Suprapubic skin (tissue), 4 donors: Measurements from ENCODE around the gene HOXC13. TPM values are rescaled to one million over a fixed set of nuclear protein-coding genes. Genes with fewer than 3 reads are reported as not detected.
A peak's percentile ranks its signal among the peaks of the same experiment; 100 is the strongest.

Experiments
- DNase-seq, 2 donors: peaks; one replicate each; pipeline ENCODE4 v3.0.0-alpha.2; 2019; ENCODE audit warnings: low spot score in 2 of 2
- H3K27ac ChIP-seq: fragments of 200-600 bp; sonication (generic); one replicate; pipeline ENCODE4 v1.5.1; 2019
- H3K27me3 ChIP-seq: fragments of 200-600 bp; sonication (generic); one replicate; pipeline ENCODE4 v1.5.1; 2019
- H3K36me3 ChIP-seq: fragments of 200-600 bp; sonication (generic); one replicate; pipeline ENCODE4 v1.5.1; 2019
- H3K4me1 ChIP-seq: fragments of 200-600 bp; sonication (generic); one replicate; pipeline ENCODE4 v1.5.1; 2019
- H3K4me3 ChIP-seq: fragments of 200-600 bp; sonication (generic); one replicate; pipeline ENCODE4 v1.5.1; 2019; ENCODE audit warnings: mild to moderate bottlenecking
- H3K9me3 ChIP-seq: fragments of 200-600 bp; sonication (generic); one replicate; pipeline ENCODE4 v1.5.1; 2019
- CTCF ChIP-seq, 2 donors: fragments of 200-600 bp in 1 of 2; fragments of 450-650 bp in 1 of 2; sonication (generic) in 1 of 2; IDR thresholded peaks; one replicate each; pipeline ENCODE4 v1.5.1; 2016 to 2019; ENCODE audit warnings: antibody characterized with exemption in 2 of 2, mild to moderate bottlenecking in 1 of 2, moderate library complexity in 1 of 2
- EP300 ChIP-seq: sonication (generic); formaldehyde crosslinking; IDR thresholded peaks from one replicate; pipeline ENCODE4 v1.6.1; 2017; ENCODE audit warnings: antibody characterized with exemption
- POLR2A ChIP-seq, 2 donors: fragments of 450-650 bp; IDR thresholded peaks; one replicate each; pipeline ENCODE4 v1.6.1; 2017; ENCODE audit warnings: antibody characterized with exemption in 2 of 2, mild to moderate bottlenecking in 2 of 2, moderate library complexity in 2 of 2
- POLR2AphosphoS5 ChIP-seq, 3 donors: sonication (generic); formaldehyde crosslinking; IDR thresholded peaks; one replicate each; pipeline ENCODE4 v1.6.1; 2017; ENCODE audit warnings: antibody characterized with exemption in 3 of 3
- WGBS: methylation state at CpG from one replicate; pipeline ENCODE4 v1.1.5; 2018; 5-methylcytosine and 5-hydroxymethylcytosine counted together
- total RNA-seq, 4 donors: library from RNA; depleted of rRNA; stranded (reverse); fragments of >200 nt; gene quantifications; one replicate each; pipeline ENCODE4 v1.1.0, GENCODE V29; 2016

Gene HOXC13
- total RNA-seq, 4 donors from 2014 or later = 5.3 to 16.7 (median 10.2) TPM

- no peaks in the 10 kb centered on the region for H3K9me3 ChIP-seq
- peaks cover 99% of the 10 kb centered on the region for H3K27me3 ChIP-seq
- H3K27ac ChIP-seq = no peak overlapping the region
- no peak for DNase-seq
- H3K4me3 ChIP-seq = peak overlapping the region; percentile 48
- WGBS = 25% methylated on average over 18 of the region's 19 CpGs
- peaks cover 63% of the 10 kb centered on the region for H3K4me1 ChIP-seq
- TF ChIP-seq CTCF (IDR thresholded peaks at IDR 0.05) (no peak), EP300 (no peak), POLR2AphosphoS5 (IDR thresholded peaks at IDR 0.05) (no peak), POLR2A (IDR thresholded peaks at IDR 0.05) (no peak)
- H3K36me3 ChIP-seq = no peaks in the 10 kb centered on the region
Measured at GRCh38 chr12:53953831-53954693, 15.4 kb downstream of the HOXC13 start.

- Histone ChIP-seq H3K27ac (peak within 1 kb of the TSS; percentile 66), H3K27me3 (peaks cover 99% of the 10 kb centered on the region), H3K9me3 (no peaks in the 10 kb centered on the region), H3K4me1 (peaks cover 63% of the 10 kb centered on the region), H3K36me3 (no peaks in the 10 kb centered on the region), H3K4me3 (peak within 1 kb of the TSS; percentile 48)
- DNase-seq = no peak
- 5% methylated on average over 8 of the region's 20 CpGs for WGBS
- TF ChIP-seq POLR2A (IDR thresholded peaks at IDR 0.05) = no peak
Measured at GRCh38 chr12:53954694-53955035, 16.0 kb downstream of the HOXC13 start, which contains the start of gene HOXC12. TSS of gene HOXC12 (plus strand) at chr12:53954903. CDS start at chr12:53954930, 27 bp downstream.

- H3K9me3 ChIP-seq = no peaks in the 10 kb centered on the region
- 3% methylated on average over 12 of the region's 86 CpGs for WGBS
- no peak for TF ChIP-seq POLR2AphosphoS5 (IDR thresholded peaks at IDR 0.05)
- no peak for TF ChIP-seq EP300
- peak overlapping the region; percentile 48 for H3K4me3 ChIP-seq
- peaks cover 58% of the 10 kb centered on the region for H3K4me1 ChIP-seq
- DNase-seq = no peak
- no peaks in the 10 kb centered on the region for H3K36me3 ChIP-seq
- peaks cover 99% of the 10 kb centered on the region for H3K27me3 ChIP-seq
- peak overlapping the region; percentile 66 for H3K27ac ChIP-seq
Measured at GRCh38 chr12:53955036-53955775, 16.6 kb downstream of the HOXC13 start.

DNA sequence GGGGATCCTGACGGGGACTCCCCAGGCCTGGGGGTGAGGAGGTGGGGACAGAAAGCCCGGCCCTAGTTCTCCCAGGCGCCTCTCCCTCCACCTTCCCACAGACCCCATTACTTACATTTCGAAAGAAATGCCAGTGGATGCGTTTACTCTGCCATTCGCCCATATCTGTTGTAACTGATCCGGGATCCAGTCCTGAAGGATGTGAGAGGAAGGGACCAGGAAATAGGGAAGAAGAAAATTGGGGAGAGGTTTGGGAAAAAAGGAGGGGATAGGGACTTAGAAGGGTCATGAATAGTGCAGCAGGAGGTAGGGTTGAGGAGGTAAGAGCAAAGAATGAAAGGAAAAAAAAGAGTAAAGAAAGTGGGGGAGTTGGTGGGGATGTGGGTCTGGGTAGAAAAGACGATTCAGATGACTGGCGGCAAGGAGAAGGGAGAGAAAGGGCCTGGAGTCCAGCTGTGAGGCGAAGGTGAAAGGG, 17.2 kb downstream of the HOXC13 start:
- Histone ChIP-seq H3K9me3 (no peaks in the 10 kb centered on the region), H3K4me1 (peaks cover 53% of the 10 kb centered on the region), H3K4me3 (peak overlapping the region; percentile 48), H3K27ac (peak overlapping the region; percentile 35), H3K27me3 (peaks cover 99% of the 10 kb centered on the region), H3K36me3 (no peaks in the 10 kb centered on the region)
- no peak for DNase-seq
- WGBS = 12% methylated on average over 10 of the region's 10 CpGs
- TF ChIP-seq CTCF (IDR thresholded peaks at IDR 0.05) = no peak
- TF ChIP-seq EP300 = no peak
- no peak for TF ChIP-seq POLR2A (IDR thresholded peaks at IDR 0.05)
- TF ChIP-seq POLR2AphosphoS5 (IDR thresholded peaks at IDR 0.05) = no peak

DNA sequence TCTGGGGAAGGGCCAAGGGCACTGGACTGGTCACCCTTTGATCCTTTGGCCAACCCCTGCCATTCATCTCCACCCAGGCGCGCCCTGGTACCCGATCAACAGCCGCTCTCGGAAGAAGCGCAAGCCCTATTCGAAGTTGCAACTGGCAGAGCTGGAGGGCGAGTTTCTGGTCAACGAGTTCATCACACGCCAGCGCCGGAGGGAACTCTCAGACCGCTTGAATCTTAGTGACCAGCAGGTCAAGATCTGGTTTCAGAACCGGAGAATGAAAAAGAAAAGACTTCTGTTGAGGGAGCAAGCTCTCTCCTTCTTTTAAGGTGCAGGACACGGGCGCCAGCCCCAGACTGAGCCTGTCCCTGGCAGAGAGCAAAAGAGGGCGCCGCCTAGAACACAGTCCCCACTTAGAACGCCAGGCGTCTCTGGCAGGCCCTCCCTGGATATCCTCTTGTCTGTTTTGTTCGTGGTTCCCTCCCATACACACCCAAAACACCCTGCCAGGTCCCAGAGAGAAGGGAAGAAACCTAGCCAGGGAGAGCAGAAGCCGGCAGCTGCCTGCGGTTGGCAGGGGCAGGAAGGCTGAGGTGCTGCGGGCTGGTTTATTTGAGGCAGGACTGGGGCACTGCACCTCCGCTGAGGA, 17.7 kb downstream of the HOXC13 start:
- Histone ChIP-seq H3K27ac (peak overlapping the region; percentile 35), H3K4me1 (peaks cover 50% of the 10 kb centered on the region), H3K9me3 (no peaks in the 10 kb centered on the region), H3K36me3 (no peaks in the 10 kb centered on the region), H3K27me3 (peaks cover 99% of the 10 kb centered on the region), H3K4me3 (peak overlapping the region; percentile 48)
- WGBS = 16% methylated on average over 22 of the region's 25 CpGs
- no peak for DNase-seq
- no peak for TF ChIP-seq CTCF (IDR thresholded peaks at IDR 0.05)
- TF ChIP-seq POLR2A (IDR thresholded peaks at IDR 0.05) = no peak
- no peak for TF ChIP-seq POLR2AphosphoS5 (IDR thresholded peaks at IDR 0.05)
- TF ChIP-seq EP300 = no peak
